ENCODE results near the gene KCNG1. TPM values are rescaled to one million over a fixed set of nuclear protein-coding genes. Genes with fewer than 3 reads are reported as not detected.

Gene KCNG1
- polyA plus RNA-seq, 1 experiment, result 16.0 TPM

- ChIA-PET POLR2A (no interaction called here), CTCF (no interaction called here)
- Histone ChIP-seq H3K9me3 (ENCODE audit: control insufficient read depth, insufficient read depth, low read length) (no peaks in the 10 kb centered on the region; the same call in 1 of the 2 replicates), H3K27me3 (ENCODE audit: control insufficient read depth, insufficient read depth, low read length) (no peaks in the 10 kb centered on the region), H3K4me3 (ENCODE audit: low read depth, low read length) (no peak overlapping the region), H3K27ac (ENCODE audit: low read depth, low read length) (no peak overlapping the region)
- DNase-seq (ENCODE audit: low read depth, low spot score), result no peak
- TF ChIP-seq, protein P1, sequence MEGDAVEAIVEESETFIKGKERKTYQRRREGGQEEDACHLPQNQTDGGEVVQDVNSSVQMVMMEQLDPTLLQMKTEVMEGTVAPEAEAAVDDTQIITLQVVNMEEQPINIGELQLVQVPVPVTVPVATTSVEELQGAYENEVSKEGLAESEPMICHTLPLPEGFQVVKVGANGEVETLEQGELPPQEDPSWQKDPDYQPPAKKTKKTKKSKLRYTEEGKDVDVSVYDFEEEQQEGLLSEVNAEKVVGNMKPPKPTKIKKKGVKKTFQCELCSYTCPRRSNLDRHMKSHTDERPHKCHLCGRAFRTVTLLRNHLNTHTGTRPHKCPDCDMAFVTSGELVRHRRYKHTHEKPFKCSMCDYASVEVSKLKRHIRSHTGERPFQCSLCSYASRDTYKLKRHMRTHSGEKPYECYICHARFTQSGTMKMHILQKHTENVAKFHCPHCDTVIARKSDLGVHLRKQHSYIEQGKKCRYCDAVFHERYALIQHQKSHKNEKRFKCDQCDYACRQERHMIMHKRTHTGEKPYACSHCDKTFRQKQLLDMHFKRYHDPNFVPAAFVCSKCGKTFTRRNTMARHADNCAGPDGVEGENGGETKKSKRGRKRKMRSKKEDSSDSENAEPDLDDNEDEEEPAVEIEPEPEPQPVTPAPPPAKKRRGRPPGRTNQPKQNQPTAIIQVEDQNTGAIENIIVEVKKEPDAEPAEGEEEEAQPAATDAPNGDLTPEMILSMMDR (IDR thresholded peaks at IDR 0.05; ENCODE audit: low read depth, low read length), result no peak
Observed at GRCh38 chr20:51011479-51011878, 11.4 kb downstream of the KCNG1 start.

DNA sequence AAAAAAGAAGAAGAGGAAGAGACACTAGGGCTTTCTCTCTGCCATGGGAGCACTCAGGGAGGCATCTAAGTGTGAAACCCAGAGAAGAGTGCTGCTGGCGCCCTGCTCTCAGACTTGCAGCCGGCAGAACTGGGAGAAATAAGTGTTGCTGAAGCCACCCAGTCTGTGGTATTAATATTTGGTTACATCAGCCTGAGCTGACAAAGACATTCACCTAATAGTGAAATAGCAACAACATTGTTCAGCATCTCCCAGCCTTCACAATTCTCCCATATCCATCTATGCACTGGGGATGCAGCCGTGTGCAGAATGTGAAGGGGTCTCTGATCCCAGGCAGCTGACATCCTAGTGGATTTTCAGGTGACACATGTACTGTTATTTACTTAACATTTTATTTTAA lies 12.0 kb downstream of the KCNG1 start:
- Histone ChIP-seq H3K9me3 (ENCODE audit: control insufficient read depth, insufficient read depth, low read length) (no peaks in the 10 kb centered on the region; the same call in 1 of the 2 replicates), H3K27ac (ENCODE audit: low read depth, low read length) (no peak overlapping the region), H3K27me3 (ENCODE audit: control insufficient read depth, insufficient read depth, low read length) (no peaks in the 10 kb centered on the region), H3K4me3 (ENCODE audit: low read depth, low read length) (no peak overlapping the region)
- DNase-seq (ENCODE audit: low read depth, low spot score), result no peak
- TF ChIP-seq, protein P1 (IDR thresholded peaks at IDR 0.05; ENCODE audit: low read depth, low read length), result no peak
- ChIA-PET CTCF (no interaction called here), POLR2A (no interaction called here)

DNA sequence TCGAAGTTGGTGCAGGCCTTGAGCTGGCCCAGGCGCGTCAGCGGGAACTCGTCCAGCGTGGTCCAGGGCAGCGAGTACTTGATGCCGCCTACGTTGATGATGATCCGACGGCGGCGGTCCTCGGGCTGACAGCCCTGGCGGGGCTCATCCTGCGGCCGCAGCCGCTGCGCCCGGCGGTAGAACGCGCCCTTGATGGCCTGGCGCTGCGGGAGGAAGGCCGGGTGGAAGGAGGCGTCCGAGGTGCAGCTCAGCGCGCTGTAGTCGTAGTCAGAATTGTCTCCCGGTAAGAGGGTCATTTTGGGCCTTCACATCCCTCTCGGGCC lies 12.9 kb downstream of the KCNG1 start:
- POLR2A ChIA-PET, result no interaction called here
- TF ChIP-seq, protein P1 (IDR thresholded peaks at IDR 0.05; ENCODE audit: low read depth, low read length), result no peak
- Histone ChIP-seq H3K4me3 (ENCODE audit: low read depth, low read length) (no peak overlapping the region), H3K27me3 (ENCODE audit: control insufficient read depth, insufficient read depth, low read length) (no peaks in the 10 kb centered on the region), H3K9me3 (ENCODE audit: control insufficient read depth, insufficient read depth, low read length) (no peaks in the 10 kb centered on the region), H3K27ac (ENCODE audit: low read depth, low read length) (no peak overlapping the region)
- CTCF ChIA-PET, result interaction anchor here (0.7 kb wide), 1 partner anchor 297 kb away, joined by 7 read pairs; no protein-coding TSS in a partner anchor
- DNase-seq (ENCODE audit: low read depth, low spot score), result no peak

DNA sequence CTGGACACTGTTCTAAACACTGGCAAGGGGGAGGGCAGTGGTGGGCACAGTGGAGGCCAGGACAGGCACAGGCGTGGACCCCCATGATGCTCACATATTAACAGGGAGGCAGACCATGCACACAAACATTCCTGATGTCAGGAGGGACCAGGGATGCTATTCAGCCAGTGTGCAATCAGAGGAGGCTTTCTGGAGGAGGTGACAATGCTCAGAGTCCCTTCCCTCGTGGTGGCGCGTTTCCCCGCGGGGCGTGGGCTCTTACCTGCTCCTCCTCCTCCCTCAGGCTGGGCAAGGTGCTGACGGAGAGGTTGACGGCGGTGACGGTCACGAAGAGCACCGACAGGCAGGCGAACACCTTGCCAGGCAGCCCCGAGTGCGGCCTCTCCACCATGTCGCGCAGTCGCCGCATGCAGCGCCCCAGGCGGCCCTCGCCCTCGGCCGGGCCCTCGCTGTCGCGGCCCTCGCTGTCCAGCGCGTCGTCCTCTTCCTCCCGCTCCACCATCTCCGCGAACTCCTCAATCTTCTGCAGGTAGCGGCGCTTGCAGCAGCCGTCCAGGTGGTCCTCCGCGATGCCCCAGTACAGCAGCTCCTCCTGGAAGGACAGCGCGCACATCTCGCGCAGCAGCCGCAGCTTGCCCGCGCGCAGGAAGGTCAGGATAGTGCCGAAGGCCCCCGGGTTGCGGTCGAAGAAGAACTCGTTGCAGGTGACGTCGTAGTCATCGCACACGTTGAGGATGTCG lies 13.4 kb downstream of the KCNG1 start:
- CTCF ChIA-PET, result interaction anchor here (0.7 kb wide), 1 partner anchor 298 kb away, joined by 7 read pairs; no protein-coding TSS in a partner anchor
- H3K27me3 ChIP-seq (ENCODE audit: control insufficient read depth, insufficient read depth, low read length), result no peaks in the 10 kb centered on the region
- TF ChIP-seq, protein P1 (IDR thresholded peaks at IDR 0.05; ENCODE audit: low read depth, low read length), result no peak
- POLR2A ChIA-PET, result no interaction called here
- H3K9me3 ChIP-seq (ENCODE audit: control insufficient read depth, insufficient read depth, low read length), result no peaks in the 10 kb centered on the region
- H3K4me3 ChIP-seq (ENCODE audit: low read depth, low read length), result no peak overlapping the region
- no peak for DNase-seq (ENCODE audit: low read depth, low spot score)
- H3K27ac ChIP-seq (ENCODE audit: low read depth, low read length), result no peak overlapping the region

DNA sequence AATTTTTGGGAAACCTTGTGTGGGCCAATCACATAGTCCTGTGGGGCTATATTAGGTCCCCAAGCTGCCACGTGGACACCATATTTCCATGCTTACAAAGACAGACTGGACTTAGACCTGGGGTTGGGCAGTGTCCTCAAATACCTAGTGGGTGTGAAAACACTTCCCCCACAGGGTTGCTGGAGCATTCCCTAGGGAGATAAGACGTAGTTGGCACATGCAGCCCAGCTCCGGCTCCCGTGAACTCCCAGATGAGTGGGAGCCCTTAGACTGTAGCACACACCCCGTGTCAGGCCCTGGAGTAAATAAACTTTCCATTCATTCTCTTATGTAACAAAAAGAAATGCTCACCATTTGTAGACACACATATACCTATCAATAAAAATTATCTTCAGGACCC lies 14.2 kb downstream of the KCNG1 start:
- TF ChIP-seq, protein P1 (IDR thresholded peaks at IDR 0.05; ENCODE audit: low read depth, low read length), result no peak
- ChIA-PET CTCF (no interaction called here), POLR2A (no interaction called here)
- no peak overlapping the region for H3K4me3 ChIP-seq (ENCODE audit: low read depth, low read length)
- no peak for DNase-seq (ENCODE audit: low read depth, low spot score)
- H3K9me3 ChIP-seq (ENCODE audit: control insufficient read depth, insufficient read depth, low read length), result no peaks in the 10 kb centered on the region
- H3K27ac ChIP-seq (ENCODE audit: low read depth, low read length), result no peak overlapping the region
- no peaks in the 10 kb centered on the region for H3K27me3 ChIP-seq (ENCODE audit: control insufficient read depth, insufficient read depth, low read length)

Measured in AG04450 (cell line).